WTC11 (cell line): ENCODE results near the gene FAM89A. TPM values are rescaled to one million over a fixed set of nuclear protein-coding genes. Genes with fewer than 3 reads are reported as not detected.

ENCODE experiments used
- ATAC-seq: fragments of 200-7000 bp; cut with Tn5 transposase; 2 replicates; pipeline ENCODE4 v1.10.0; 2021; ENCODE audit warnings: mild to moderate bottlenecking, moderate library complexity
- CTCF ChIA-PET: fragments of 300-600 bp; sonication (Branson Sonifier 250); formaldehyde crosslinking; loops from one replicate; lab custom pipeline; 2021; ENCODE audit warnings: antibody characterized with exemption; lab: Charles Lee
- POLR2A ChIA-PET: fragments of 350-600 bp; sonication (Branson Sonifier 250); formaldehyde crosslinking; loops from one replicate; lab custom pipeline; 2021; ENCODE audit warnings: antibody characterized with exemption; lab: Charles Lee
- DNase-seq: peaks from one replicate; pipeline ENCODE4 v3.0.0; 2021; ENCODE audit warnings: low spot score
- H3K27ac Mint-ChIP-seq: 2 replicates; pipeline ENCODE4 v1.8.0; 2021; ENCODE audit warnings: mixed read lengths
- H3K27me3 Mint-ChIP-seq: 2 replicates; pipeline ENCODE4 v1.8.0; 2021; ENCODE audit warnings: low read depth, mild to moderate bottlenecking, moderate library complexity, mixed read lengths
- H3K36me3 Mint-ChIP-seq: 2 replicates; pipeline ENCODE4 v1.8.0; 2021; ENCODE audit warnings: mixed read lengths
- H3K4me1 Mint-ChIP-seq: 2 replicates; pipeline ENCODE4 v1.8.0; 2022; ENCODE audit warnings: mixed read lengths
- H3K4me3 Mint-ChIP-seq: 2 replicates; pipeline ENCODE4 v1.8.0; 2021; ENCODE audit warnings: mild to moderate bottlenecking, moderate library complexity, mixed read lengths
- H3K9me3 Mint-ChIP-seq: 2 replicates; pipeline ENCODE4 v1.8.0; 2021; ENCODE audit warnings: mixed read lengths
- CREM ChIP-seq: sonication (generic); formaldehyde crosslinking; IDR thresholded peaks from 2 replicates; pipeline ENCODE4 v1.8.1; 2022; ENCODE audit warnings: mild to moderate bottlenecking, missing genetic modification reagents, moderate library complexity
- ESRRA ChIP-seq: sonication (generic); formaldehyde crosslinking; IDR thresholded peaks from 2 replicates; pipeline ENCODE4 v1.8.1; 2022; ENCODE audit warnings: mild to moderate bottlenecking, missing genetic modification reagents, borderline replicate concordance
- MXD4 ChIP-seq: fragments of 250-450 bp; sonication (Bioruptor Pico); IDR thresholded peaks from 2 replicates; pipeline ENCODE4 v1.8.0; 2021; ENCODE audit warnings: mild to moderate bottlenecking, moderate library complexity, borderline replicate concordance
- NFYB ChIP-seq: sonication (generic); formaldehyde crosslinking; conservative IDR thresholded peaks from 2 replicates; pipeline ENCODE4 v1.8.0; 2022; ENCODE audit warnings: low read depth, missing genetic modification reagents
- SMAD3 ChIP-seq: sonication (generic); formaldehyde crosslinking; IDR thresholded peaks from 2 replicates; pipeline ENCODE4 v1.8.0; 2022; ENCODE audit warnings: missing genetic modification reagents, mild to moderate bottlenecking, borderline replicate concordance
- SOX15 ChIP-seq: fragments of 250-450 bp; sonication (Bioruptor Pico); IDR thresholded peaks from 2 replicates; pipeline ENCODE4 v1.9.0; 2021; ENCODE audit warnings: mild to moderate bottlenecking
- TEAD4 ChIP-seq: sonication (generic); formaldehyde crosslinking; IDR thresholded peaks from 2 replicates; pipeline ENCODE4 v1.8.0; 2022; ENCODE audit warnings: mild to moderate bottlenecking, missing genetic modification reagents
- TP53 ChIP-seq: sonication (generic); formaldehyde crosslinking; IDR thresholded peaks from 2 replicates; pipeline ENCODE4 v1.8.1; 2023; ENCODE audit warnings: mild to moderate bottlenecking, missing genetic modification reagents
- ZNF232 ChIP-seq: sonication (generic); formaldehyde crosslinking; IDR thresholded peaks from 2 replicates; pipeline ENCODE4 v1.8.0; 2022; ENCODE audit warnings: mild to moderate bottlenecking, missing genetic modification reagents
- ZNF396 ChIP-seq: fragments of 250-450 bp; sonication (Bioruptor Pico); IDR thresholded peaks from 2 replicates; pipeline ENCODE4 v1.8.0; 2021; ENCODE audit warnings: mild to moderate bottlenecking, moderate library complexity, borderline replicate concordance
- ZNF423 ChIP-seq: fragments of 250-450 bp; sonication (Bioruptor Pico); IDR thresholded peaks from 2 replicates; pipeline ENCODE4 v2.1.2; 2022; ENCODE audit warnings: mild to moderate bottlenecking, moderate library complexity
- total RNA-seq: library from RNA; stranded (reverse); gene quantifications from 3 replicates; pipeline ENCODE4 v1.2.3, GENCODE V29; 2021
- TF ChIP-seq, protein P1 (sequence below): sonication (generic); formaldehyde crosslinking; IDR thresholded peaks from 2 replicates; pipeline ENCODE4 v1.8.1; 2023; ENCODE audit warnings: mild to moderate bottlenecking, missing genetic modification reagents
- TF ChIP-seq, protein P2 (sequence below): sonication (generic); formaldehyde crosslinking; IDR thresholded peaks from 2 replicates; pipeline ENCODE4 v1.8.0; 2022; ENCODE audit warnings: mild to moderate bottlenecking, missing genetic modification reagents
- TF ChIP-seq, protein P3 (sequence below): sonication (generic); formaldehyde crosslinking; IDR thresholded peaks from 2 replicates; pipeline ENCODE4 v1.8.1; 2023; ENCODE audit warnings: mild to moderate bottlenecking, missing genetic modification reagents, moderate library complexity
- TF ChIP-seq, protein P4 (sequence below): sonication (generic); formaldehyde crosslinking; IDR thresholded peaks from 2 replicates; pipeline ENCODE4 v1.8.1; 2023; ENCODE audit warnings: mild to moderate bottlenecking, missing genetic modification reagents, moderate library complexity
- TF ChIP-seq, protein P5 (sequence below): sonication (generic); formaldehyde crosslinking; IDR thresholded peaks from 2 replicates; pipeline ENCODE4 v1.8.0; 2023; ENCODE audit warnings: mild to moderate bottlenecking, missing genetic modification reagents
- TF ChIP-seq, protein P6 (sequence below): fragments of 250-450 bp; sonication (Bioruptor Pico); conservative IDR thresholded peaks from 2 replicates; pipeline ENCODE4 v1.9.0; 2021; ENCODE audit warnings: mild to moderate bottlenecking
- TF ChIP-seq, protein P7 (sequence below): fragments of 250-450 bp; sonication (Bioruptor Pico); IDR thresholded peaks from 2 replicates; pipeline ENCODE4 v1.9.0; 2021; ENCODE audit warnings: mild to moderate bottlenecking

Gene FAM89A
- total RNA-seq, 1 experiment from 2014 or later: 2.4 TPM

DNA sequence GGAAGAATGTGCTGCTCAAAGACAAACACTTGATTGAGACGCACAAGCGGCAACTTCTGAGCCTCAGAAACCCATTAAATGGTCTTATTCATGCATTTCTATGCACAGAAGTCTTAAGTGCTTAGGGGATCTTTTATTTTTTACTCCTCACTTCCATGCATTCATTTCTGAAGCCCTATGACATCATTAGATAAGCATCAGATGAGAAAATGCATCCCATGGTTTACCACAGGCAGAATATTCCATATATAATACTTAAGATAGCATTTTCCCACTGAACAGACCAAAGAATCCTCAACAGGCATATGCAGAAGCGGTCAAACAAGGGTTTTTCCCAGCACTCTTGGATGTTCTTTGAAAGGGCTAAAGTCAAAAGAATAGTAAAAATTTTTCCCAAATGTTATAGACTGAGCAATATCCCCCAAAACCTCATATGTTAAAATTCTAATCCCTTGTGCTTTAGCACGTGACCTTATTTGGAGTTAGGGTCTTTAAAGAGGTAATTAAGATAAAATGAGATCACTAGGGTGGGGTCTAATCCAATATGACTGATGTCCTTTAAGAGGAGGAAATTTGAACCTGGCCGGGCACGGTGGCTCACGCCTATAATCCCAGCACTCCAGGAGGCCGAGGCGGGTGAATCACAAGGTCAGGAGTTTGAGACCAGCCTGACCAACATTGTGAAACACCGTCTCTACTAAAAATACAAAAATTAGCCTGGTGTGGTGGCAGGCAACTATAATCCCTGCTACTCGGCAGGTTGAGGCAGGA lies 22.6 kb upstream of the FAM89A start (continued):
- TF ChIP-seq, protein P1, sequence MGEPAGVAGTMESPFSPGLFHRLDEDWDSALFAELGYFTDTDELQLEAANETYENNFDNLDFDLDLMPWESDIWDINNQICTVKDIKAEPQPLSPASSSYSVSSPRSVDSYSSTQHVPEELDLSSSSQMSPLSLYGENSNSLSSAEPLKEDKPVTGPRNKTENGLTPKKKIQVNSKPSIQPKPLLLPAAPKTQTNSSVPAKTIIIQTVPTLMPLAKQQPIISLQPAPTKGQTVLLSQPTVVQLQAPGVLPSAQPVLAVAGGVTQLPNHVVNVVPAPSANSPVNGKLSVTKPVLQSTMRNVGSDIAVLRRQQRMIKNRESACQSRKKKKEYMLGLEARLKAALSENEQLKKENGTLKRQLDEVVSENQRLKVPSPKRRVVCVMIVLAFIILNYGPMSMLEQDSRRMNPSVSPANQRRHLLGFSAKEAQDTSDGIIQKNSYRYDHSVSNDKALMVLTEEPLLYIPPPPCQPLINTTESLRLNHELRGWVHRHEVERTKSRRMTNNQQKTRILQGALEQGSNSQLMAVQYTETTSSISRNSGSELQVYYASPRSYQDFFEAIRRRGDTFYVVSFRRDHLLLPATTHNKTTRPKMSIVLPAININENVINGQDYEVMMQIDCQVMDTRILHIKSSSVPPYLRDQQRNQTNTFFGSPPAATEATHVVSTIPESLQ: no peak
- TF ChIP-seq ZNF396: no peak
- no peak for TF ChIP-seq ESRRA (CRISPR knock-in tag)
- no peak for TF ChIP-seq SMAD3 (CRISPR knock-in tag)
- TF ChIP-seq ZNF232: no peak
- no peak for TF ChIP-seq CREM (CRISPR knock-in tag)
- TF ChIP-seq, protein P2, sequence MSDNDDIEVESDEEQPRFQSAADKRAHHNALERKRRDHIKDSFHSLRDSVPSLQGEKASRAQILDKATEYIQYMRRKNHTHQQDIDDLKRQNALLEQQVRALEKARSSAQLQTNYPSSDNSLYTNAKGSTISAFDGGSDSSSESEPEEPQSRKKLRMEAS (CRISPR knock-in tag): no peak
- TF ChIP-seq TEAD4: no peak
- TF ChIP-seq, all 79 proteins: peak for 0

DNA sequence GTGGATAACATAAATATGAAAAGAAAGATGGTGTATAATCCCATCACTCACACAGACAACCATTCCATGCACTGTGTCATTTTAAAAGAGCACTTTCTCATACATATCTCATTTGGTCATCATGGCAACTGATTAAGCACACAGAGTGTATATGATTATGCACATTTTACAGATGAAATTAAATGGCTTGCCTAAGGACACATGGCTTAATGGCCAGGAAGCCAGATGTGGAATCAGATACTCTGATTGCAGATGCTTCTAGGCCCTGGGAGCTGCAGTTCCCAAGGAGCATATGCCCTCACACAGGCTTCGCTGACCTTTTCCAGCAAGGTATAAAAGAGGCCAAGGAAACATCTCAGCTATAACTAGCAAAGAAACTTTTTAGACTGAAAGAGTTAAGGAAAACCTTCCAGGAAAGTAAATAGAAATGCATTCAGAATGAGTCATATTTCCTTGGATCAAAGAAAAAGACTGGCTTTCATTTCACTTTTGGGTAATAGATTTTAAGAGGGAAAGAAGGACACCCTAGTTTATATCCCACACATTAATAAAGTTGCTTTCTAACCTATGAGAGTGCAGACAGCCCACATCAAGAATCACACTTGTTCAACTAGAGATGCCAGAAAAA lies 19.6 kb upstream of the FAM89A start:
- no peak for ATAC-seq
- DNase-seq: no peak
- TF ChIP-seq, protein P3, sequence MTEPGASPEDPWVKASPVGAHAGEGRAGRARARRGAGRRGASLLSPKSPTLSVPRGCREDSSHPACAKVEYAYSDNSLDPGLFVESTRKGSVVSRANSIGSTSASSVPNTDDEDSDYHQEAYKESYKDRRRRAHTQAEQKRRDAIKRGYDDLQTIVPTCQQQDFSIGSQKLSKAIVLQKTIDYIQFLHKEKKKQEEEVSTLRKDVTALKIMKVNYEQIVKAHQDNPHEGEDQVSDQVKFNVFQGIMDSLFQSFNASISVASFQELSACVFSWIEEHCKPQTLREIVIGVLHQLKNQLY (CRISPR knock-in tag): no peak
- TF ChIP-seq, protein P4, sequence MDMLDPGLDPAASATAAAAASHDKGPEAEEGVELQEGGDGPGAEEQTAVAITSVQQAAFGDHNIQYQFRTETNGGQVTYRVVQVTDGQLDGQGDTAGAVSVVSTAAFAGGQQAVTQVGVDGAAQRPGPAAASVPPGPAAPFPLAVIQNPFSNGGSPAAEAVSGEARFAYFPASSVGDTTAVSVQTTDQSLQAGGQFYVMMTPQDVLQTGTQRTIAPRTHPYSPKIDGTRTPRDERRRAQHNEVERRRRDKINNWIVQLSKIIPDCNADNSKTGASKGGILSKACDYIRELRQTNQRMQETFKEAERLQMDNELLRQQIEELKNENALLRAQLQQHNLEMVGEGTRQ (CRISPR knock-in tag): no peak
- TF ChIP-seq NFYB (no peak), MXD4 (CRISPR knock-in tag) (no peak)
- no peak overlapping the region for H3K4me3 Mint-ChIP-seq
- no peaks in the 10 kb centered on the region for H3K36me3 Mint-ChIP-seq
- H3K9me3 Mint-ChIP-seq: no peaks in the 10 kb centered on the region
- no peaks in the 10 kb centered on the region for H3K4me1 Mint-ChIP-seq
- peaks cover 74% of the 10 kb centered on the region for H3K27me3 Mint-ChIP-seq
- ChIA-PET POLR2A (no interaction called here), CTCF (interaction anchor here (0.5 to 0.8 kb wide), 2 partner anchors 152 to 157 kb away, joined by 3 to 4 read pairs; no protein-coding TSS in a partner anchor)
- no peak overlapping the region for H3K27ac Mint-ChIP-seq

DNA sequence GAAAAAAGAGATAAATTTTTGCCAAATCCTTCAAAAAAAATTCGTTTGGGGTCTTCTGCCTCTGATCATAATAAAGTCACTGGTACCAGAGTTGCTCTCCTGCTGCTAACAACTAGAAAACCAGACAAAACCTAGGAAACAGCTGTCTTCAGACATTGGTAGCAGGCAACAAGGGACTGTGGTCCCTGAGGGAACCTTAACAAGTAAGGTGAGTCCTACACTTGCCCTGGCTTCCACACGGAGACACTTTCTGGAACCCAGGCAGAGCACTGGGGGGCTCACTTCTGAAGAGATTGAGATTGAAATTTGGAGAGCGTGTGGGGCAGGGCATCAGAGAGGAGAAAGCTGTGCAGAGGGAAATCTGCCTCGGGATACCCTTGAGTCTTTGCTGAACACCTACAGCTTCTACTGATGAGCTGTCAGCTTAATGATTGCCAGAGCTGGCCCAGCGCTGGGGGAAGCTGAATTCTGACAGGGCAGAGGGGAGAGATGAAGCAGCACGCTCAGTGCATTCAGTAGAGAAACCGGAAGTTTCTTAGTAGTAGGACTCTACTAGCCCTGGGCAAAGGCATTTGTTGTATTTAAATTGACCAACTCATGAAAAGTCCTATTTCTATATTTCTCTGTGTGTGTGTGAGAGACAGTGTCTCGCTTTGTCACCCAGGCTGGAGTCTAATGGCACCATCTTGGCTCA lies 18.5 kb upstream of the FAM89A start:
- Mint-ChIP-seq H3K27ac (no peak overlapping the region), H3K9me3 (no peaks in the 10 kb centered on the region), H3K4me3 (no peak overlapping the region), H3K36me3 (no peaks in the 10 kb centered on the region), H3K4me1 (no peaks in the 10 kb centered on the region), H3K27me3 (peaks cover 70% of the 10 kb centered on the region)
- ChIA-PET CTCF (interaction anchor here (0.8 kb wide), 1 partner anchor 153 kb away, joined by 3 read pairs; no protein-coding TSS in a partner anchor), POLR2A (no interaction called here)
- ATAC-seq: no peak
- no peak for DNase-seq
- TF ChIP-seq, protein P5, sequence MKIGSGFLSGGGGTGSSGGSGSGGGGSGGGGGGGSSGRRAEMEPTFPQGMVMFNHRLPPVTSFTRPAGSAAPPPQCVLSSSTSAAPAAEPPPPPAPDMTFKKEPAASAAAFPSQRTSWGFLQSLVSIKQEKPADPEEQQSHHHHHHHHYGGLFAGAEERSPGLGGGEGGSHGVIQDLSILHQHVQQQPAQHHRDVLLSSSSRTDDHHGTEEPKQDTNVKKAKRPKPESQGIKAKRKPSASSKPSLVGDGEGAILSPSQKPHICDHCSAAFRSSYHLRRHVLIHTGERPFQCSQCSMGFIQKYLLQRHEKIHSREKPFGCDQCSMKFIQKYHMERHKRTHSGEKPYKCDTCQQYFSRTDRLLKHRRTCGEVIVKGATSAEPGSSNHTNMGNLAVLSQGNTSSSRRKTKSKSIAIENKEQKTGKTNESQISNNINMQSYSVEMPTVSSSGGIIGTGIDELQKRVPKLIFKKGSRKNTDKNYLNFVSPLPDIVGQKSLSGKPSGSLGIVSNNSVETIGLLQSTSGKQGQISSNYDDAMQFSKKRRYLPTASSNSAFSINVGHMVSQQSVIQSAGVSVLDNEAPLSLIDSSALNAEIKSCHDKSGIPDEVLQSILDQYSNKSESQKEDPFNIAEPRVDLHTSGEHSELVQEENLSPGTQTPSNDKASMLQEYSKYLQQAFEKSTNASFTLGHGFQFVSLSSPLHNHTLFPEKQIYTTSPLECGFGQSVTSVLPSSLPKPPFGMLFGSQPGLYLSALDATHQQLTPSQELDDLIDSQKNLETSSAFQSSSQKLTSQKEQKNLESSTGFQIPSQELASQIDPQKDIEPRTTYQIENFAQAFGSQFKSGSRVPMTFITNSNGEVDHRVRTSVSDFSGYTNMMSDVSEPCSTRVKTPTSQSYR (CRISPR knock-in tag): no peak
- TF ChIP-seq, protein P6, sequence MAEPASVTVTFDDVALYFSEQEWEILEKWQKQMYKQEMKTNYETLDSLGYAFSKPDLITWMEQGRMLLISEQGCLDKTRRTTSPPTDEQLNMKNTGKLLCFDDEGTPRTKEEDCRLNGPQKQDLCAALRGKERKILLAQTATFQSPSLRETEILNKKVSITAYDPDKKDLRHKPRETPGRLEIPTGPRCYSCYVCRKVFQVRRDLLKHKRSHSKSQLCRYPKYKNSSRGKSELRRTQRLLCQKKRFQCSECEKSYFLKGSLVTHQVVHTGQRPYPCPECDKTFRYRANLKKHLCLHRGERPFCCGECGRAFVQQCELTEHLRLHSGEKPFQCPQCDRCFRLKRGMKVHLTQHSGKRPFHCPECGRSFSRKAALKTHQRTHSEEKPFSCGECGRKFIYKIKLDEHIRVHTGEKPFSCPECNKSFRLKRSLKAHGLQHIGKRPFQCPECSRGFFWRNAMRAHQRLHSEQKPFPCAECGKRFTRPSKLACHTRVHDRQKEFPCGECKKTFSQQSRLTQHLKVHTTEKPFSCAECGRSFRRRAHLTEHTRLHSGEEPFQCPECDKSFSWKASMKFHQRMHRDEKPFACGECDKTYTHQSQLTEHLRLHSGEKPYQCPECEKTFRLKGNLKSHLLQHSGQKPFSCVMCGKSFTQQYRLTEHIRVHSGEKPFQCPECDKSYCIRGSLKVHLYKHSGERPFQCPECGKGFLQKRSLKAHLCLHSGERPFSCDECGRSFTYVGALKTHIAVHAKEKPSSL (CRISPR knock-in tag): no peak
- TF ChIP-seq ZNF423 (CRISPR knock-in tag): no peak
- TF ChIP-seq, protein P7, sequence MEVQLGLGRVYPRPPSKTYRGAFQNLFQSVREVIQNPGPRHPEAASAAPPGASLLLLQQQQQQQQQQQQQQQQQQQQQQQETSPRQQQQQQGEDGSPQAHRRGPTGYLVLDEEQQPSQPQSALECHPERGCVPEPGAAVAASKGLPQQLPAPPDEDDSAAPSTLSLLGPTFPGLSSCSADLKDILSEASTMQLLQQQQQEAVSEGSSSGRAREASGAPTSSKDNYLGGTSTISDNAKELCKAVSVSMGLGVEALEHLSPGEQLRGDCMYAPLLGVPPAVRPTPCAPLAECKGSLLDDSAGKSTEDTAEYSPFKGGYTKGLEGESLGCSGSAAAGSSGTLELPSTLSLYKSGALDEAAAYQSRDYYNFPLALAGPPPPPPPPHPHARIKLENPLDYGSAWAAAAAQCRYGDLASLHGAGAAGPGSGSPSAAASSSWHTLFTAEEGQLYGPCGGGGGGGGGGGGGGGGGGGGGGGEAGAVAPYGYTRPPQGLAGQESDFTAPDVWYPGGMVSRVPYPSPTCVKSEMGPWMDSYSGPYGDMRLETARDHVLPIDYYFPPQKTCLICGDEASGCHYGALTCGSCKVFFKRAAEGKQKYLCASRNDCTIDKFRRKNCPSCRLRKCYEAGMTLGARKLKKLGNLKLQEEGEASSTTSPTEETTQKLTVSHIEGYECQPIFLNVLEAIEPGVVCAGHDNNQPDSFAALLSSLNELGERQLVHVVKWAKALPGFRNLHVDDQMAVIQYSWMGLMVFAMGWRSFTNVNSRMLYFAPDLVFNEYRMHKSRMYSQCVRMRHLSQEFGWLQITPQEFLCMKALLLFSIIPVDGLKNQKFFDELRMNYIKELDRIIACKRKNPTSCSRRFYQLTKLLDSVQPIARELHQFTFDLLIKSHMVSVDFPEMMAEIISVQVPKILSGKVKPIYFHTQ (CRISPR knock-in tag): no peak
- TF ChIP-seq TP53: no peak
- TF ChIP-seq SOX15 (CRISPR knock-in tag): no peak
